Measurements from ENCODE around the gene FOCAD.

FOCAD gene

DNA sequence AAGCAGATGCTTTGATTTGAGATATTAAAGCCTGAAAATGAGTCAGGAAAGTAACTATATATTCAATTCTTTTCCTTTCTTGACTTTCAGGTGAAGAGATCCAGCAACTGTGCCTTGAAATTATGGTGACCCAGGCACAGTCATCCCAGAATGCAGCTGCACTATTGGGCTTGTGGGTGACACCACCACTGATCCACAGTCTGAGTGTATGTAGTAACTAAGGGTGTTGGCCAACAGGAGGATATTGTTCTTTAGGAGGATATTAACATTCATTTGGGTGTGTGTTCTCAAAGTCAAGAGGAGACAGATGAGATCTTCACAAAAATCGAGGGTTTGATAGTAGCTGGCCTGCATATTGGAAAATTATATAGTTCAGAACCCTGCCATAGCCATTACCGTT, 294.2 kb downstream of the FOCAD start:
- FAIRE-seq, result no peak

- peak; percentile 99 for FAIRE-seq
Observed at GRCh38 chr9:20980832-20981455, 296.9 kb downstream of the FOCAD start.

DNA sequence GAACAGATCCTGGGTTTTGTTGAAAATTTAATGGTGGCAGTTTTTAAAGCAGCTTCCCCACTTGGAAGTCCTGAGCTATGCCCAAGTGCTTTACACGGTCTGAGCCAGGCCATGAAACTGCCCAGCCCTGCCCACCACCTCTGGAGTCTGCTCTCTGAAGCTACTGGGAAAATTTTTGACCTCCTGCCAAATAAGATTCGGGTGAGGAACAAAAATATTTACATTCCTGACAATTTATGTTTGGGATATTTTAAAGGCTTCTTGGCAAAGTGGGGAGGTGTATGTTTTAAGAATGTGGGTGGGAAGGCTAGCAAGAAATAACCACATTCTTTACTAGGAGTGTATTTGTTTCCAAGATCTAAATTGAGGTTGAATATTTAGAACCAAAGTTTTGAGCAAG, 297.4 kb downstream of the FOCAD start:
- FAIRE-seq, result peak; percentile 99

DNA sequence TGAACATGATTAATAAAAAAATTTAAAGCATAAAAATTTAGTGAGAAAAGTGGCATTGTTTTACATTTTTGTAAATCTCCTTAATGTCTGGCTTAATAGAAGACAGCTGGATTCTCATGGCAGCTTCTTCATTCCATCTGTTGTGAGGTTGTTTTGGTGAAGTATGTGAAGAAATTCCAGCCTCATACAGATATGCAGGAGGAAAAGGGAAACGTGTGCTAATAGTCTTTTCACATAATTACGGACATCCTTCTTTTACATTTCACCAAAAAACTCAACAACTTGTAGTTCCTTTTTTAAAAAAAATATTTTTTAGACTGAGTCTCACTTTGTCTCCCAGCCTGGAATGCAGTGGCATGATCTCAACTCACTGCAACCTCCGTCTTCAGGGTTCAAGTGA, 300.4 kb downstream of the FOCAD start:
- FAIRE-seq, result peak; percentile 96

DNA sequence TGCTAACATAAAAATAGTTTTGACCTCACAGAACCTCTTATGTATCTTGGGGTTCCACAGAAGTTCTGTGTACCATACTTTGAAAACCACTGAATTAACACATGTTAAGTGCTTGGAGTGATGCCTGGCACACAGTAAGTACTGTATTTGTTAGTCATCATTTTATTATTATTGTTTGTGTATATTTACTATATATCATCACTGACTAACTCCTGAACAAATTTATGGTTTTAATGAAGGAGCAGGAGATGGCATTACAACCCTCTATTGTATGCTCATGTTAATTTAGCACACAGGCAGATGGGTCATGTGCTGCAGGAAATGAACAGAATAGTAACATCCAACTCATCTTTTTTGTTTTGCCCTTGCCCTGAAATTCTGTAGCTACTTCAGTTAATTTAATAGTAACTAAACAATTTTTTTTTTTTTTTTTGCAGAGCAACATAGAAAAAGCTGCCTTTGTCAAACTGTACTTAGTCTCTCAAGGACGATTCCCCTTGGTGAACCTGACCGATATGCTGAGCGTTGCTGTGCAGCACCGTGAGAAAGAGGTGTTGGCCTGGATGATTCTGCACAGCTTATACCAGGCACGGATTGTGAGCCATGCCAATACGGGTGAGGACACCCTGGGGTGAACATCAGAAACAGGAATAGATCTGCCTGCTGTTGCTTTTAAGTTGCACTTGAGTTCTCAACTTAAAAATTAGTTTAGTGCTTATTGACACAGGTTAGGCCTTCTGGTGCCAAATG, 302.0 kb downstream of the FOCAD start:
- FAIRE-seq, result no peak

DNA sequence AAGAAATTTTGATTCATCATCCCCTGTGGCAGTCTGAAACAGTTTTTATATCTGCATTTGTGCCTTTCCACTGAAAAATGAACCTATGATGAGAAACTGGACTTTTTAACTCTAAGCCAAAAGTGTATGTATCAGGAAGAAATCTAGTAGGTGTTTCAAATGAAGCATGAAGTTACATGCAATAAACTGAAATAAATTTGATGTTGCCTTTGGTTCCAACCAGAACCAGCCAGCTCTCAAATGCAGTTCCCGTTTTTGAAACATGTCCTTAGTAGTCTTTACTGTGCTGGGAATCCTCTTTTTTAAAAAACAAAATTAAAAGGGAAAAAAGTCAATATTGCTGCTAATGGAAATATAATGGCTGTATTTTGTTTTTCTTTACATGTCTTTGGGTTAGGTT, 303.5 kb downstream of the FOCAD start:
- no peak for FAIRE-seq

- no peak for FAIRE-seq
Observed at GRCh38 chr9:20988061-20988460, 304.0 kb downstream of the FOCAD start.

GRCh38 chr9:20988671-20989315, 304.7 kb downstream of the FOCAD start:
- no peak for FAIRE-seq

GRCh38 chr9:20989923-20990341, 305.9 kb downstream of the FOCAD start:
- FAIRE-seq, result no peak

DNA sequence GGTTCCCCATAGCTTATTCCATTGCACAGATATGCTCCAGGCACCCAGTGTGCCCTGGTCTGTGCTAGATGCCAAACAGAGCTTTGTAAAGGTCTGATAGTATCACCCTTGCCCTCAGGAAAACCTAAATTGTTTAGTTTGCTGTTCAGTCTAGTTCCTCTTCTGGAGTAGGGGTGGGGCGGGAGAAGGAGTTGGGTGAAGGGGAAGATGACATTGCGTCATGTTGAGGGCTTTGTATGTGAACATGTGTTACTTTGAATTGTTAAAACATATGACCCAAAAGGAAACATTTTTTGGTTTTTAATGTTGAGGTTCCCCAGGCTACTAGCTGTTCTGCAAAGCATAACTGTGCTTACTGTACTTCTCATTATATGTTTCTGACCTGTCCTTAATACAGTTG, 306.8 kb downstream of the FOCAD start:
- FAIRE-seq, result no peak

- FAIRE-seq, result no peak
Observed at GRCh38 chr9:20994486-20994885, 310.4 kb downstream of the FOCAD start.

DNA sequence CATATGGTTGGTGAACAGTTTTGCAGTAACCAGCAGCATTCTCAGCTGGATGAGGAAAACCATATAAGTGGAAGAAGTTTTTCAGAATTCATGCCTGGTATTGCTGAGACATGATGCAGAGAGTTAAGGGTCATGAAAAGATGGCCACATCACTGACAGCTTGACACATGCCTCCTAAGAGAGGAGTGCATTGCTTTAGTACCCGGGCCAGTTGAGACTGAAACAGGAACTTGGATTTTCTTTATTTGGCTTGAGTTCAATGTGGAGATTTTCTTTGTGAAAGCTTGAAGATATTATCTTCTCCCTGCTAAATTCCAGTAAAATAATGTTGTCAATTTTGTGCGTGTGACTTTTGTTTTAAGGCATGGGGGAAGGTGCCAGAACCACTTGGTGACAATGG, 311.6 kb downstream of the FOCAD start:
- no peak for FAIRE-seq

DNA sequence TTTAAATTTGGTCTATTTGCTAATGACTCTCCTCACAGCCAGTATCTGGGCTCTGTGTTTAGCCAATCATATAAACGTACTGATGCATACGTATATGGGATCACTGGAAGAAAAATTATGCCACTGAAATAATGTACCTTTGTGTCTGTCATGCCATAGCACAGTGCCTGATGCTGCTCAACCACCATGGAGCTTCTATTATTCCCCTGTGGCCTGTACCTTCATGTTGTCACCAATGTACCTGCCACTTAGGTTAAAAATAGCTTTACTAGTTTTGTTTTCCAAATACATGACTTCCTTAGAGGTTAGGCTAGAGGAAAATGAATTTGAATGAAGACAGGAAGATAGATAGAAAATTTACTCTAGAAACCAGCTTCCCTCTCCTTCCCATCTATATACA, 312.8 kb downstream of the FOCAD start:
- FAIRE-seq, result no peak

DNA sequence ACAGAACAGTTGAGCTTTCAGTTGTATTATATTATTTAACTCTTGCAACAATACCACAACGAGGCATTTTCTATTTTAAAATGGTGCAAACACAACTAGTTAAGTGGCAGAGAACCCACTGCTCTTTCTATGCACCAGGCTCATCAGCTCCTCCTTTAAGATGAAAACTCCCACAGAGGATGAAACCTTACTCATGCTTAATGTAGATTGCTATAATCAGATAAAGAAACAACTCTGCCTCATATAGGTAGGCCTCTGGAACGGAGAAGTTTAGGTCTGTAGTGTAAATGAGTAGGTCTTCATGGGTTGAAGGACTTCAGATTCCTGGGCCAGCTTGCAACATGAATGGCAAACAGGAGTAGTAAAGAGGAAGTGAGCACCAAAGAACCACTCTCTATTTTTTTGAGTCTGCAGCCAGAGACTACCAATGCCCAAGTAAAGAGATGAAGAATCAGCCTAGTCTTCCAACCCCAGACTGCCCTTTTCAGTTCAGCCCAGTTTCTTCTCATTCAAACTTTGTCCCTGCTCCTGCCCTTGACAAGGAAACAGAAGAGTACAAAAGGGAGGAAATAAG, 313.5 kb downstream of the FOCAD start:
- no peak for FAIRE-seq

DNA sequence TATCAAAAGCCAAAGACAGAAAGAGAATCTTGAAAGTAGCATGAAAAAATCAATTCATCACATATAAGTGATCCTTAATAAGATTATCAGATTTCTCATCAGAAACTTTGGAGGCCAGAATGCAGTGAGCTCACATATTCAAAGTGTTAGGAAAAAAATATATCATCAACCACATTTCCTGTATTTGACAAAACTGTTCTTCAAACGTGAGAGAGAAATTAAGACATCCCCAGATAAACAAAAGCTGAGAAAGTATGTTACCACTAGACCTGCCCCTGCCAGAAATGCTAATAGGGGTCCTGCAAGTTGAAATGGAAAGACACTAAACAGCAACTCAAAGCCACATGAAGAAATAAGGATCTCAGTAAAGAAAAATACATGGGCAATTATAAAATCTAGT, 317.5 kb downstream of the FOCAD start:
- FAIRE-seq, result no peak

DNA sequence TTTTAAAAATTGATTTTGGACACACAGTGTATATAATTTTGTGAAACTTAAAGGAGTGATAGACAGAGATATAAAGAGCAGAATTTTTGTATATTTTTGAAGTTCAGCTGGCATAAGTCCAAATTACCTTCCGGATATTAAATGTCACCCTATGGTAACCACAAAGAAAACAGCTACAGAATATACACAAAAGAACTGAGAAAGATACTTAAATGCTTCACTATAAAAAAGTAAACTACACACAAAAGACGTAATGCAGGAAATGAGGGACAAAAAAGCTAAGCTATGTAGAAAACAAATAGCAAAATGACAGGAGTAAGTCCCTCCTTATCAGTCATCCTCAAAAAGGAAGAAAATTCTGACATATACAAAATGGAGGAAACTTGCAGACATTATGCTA, 318.0 kb downstream of the FOCAD start:
- FAIRE-seq, result no peak

GRCh38 chr9:21015129-21015815, 331.2 kb downstream of the FOCAD start:
- FAIRE-seq, result no peak

GRCh38 chr9:21015995-21016394, 331.9 kb downstream of the FOCAD start:
- no peak for FAIRE-seq

DNA sequence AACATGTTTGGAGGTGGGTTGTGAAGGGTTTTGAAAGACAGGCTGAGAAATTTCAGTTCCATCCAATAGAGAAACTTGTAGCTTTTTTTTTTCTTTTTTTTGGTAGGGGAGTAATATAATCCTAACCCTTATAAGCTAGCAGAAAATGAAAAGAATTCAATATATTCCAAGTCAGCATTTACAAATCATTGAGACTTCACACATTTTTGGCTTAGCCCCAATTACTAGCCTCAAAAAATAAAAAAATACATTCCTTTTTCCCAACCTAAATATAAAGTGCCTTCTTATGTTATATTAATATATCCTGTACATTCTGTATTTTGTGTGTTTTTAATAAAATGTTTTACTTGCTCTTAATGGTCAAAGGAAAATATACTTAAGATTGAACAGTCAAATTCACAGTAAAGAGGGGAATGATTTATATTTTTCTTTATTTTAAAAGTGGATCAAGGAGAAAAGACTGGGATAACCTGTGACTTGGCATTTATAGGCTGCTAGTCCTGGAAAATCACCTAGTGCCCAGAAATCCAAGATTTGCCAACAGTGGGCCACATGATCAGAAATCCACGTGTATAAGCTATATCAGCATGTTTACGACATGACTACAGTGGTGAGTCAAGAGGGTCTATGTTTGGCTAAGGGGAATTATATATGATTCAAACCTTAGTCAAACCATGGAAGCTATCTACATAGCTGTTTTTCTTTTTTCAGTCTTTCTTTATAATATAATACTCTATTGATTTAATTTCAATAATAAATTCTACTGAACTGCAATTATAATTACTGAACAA, 332.8 kb downstream of the FOCAD start:
- FAIRE-seq, result no peak

DNA sequence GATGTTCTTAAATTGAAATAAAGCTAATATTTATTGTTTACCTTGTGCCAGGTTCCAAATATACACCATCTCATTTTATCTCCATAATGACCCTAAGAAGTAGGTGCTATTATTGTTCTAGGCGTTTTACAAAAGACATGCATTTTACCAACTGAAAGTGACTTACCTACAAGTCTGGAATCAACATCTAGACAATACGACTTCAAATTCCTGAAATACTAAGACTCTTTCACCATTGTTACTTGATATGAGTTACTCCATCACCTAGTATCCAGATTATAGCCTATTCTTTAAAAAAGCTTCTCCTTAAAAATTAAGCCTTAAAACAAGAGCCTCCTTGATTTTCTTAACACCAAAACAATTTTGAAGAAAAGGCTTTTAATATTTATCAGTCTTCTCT, 334.1 kb downstream of the FOCAD start:
- FAIRE-seq, result no peak

GRCh38 chr9:21023861-21024260, 339.8 kb downstream of the FOCAD start:
- FAIRE-seq, result no peak

DNA sequence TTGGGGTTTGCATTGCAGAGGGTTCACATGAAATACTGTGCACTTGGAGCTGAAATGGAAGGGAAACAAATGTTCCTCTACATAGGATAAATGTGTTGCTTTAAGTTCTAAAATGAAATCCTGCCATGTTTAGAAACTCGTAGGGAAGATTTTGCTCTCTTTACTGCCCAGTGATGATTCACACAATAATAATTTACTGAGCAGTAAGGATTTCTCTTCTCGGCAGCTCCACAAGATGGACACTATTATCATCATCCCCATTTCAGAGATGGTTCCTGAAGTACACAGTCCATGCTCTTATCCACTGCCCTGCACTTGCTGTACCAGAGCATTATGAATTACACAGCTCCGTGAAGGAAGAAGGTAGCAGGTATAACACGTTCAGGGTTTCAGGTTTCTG, 343.2 kb downstream of the FOCAD start:
- FAIRE-seq, result no peak

All from endometrium (tissue), 2 donors.